HL-60 (cell line): ENCODE data around the gene RPUSD3.

Source experiments
- GABPA ChIP-seq: IDR thresholded peaks from 2 replicates; pipeline ENCODE4 v1.6.1; 2012; ENCODE audit warnings: low read depth
- POLR2AphosphoS5 ChIP-seq: IDR thresholded peaks from 2 replicates; pipeline ENCODE4 v1.6.1; 2012; ENCODE audit warnings: low read depth
- SPI1 ChIP-seq: IDR thresholded peaks from 2 replicates; pipeline ENCODE4 v1.6.1; 2012; ENCODE audit warnings: low read depth, mild to moderate bottlenecking, borderline replicate concordance
- TF ChIP-seq, protein P1 (sequence below): IDR thresholded peaks from one replicate; pipeline ENCODE4 v1.5.1; 2011; ENCODE audit warnings: low read length, control low read depth, inconsistent platforms; ENCODE audit not compliant: insufficient read depth
- TF ChIP-seq, protein P2 (sequence below): IDR thresholded peaks from 2 replicates; pipeline ENCODE4 v1.6.1; 2012; ENCODE audit warnings: low read depth; ENCODE audit not compliant: insufficient replicate concordance

DNA sequence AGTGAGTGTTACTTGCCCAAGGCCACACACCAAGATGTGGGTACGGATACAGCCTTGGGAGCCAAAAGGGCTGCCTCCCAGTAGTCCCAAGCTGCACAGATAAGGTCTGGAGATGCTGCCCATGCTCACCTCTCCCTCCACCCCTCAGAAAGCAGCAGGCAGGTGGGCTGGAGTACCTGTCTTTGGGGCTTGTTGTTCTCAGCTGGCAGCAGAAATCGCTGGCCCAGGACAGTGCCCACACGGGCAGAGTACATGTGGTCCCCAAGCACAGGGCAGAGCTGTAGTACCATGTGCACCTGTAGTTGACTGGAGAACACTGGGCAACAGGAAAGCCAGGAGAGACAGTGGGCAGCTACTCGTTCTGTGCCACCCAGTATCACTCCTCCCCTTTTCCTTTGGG lies 5.0 kb downstream of the RPUSD3 start:
- no peak for TF ChIP-seq POLR2AphosphoS5
- TF ChIP-seq, protein P1, sequence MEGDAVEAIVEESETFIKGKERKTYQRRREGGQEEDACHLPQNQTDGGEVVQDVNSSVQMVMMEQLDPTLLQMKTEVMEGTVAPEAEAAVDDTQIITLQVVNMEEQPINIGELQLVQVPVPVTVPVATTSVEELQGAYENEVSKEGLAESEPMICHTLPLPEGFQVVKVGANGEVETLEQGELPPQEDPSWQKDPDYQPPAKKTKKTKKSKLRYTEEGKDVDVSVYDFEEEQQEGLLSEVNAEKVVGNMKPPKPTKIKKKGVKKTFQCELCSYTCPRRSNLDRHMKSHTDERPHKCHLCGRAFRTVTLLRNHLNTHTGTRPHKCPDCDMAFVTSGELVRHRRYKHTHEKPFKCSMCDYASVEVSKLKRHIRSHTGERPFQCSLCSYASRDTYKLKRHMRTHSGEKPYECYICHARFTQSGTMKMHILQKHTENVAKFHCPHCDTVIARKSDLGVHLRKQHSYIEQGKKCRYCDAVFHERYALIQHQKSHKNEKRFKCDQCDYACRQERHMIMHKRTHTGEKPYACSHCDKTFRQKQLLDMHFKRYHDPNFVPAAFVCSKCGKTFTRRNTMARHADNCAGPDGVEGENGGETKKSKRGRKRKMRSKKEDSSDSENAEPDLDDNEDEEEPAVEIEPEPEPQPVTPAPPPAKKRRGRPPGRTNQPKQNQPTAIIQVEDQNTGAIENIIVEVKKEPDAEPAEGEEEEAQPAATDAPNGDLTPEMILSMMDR: no peak
- TF ChIP-seq, protein P2, sequence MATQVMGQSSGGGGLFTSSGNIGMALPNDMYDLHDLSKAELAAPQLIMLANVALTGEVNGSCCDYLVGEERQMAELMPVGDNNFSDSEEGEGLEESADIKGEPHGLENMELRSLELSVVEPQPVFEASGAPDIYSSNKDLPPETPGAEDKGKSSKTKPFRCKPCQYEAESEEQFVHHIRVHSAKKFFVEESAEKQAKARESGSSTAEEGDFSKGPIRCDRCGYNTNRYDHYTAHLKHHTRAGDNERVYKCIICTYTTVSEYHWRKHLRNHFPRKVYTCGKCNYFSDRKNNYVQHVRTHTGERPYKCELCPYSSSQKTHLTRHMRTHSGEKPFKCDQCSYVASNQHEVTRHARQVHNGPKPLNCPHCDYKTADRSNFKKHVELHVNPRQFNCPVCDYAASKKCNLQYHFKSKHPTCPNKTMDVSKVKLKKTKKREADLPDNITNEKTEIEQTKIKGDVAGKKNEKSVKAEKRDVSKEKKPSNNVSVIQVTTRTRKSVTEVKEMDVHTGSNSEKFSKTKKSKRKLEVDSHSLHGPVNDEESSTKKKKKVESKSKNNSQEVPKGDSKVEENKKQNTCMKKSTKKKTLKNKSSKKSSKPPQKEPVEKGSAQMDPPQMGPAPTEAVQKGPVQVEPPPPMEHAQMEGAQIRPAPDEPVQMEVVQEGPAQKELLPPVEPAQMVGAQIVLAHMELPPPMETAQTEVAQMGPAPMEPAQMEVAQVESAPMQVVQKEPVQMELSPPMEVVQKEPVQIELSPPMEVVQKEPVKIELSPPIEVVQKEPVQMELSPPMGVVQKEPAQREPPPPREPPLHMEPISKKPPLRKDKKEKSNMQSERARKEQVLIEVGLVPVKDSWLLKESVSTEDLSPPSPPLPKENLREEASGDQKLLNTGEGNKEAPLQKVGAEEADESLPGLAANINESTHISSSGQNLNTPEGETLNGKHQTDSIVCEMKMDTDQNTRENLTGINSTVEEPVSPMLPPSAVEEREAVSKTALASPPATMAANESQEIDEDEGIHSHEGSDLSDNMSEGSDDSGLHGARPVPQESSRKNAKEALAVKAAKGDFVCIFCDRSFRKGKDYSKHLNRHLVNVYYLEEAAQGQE: no peak
- no peak for TF ChIP-seq GABPA
- TF ChIP-seq SPI1: no peak
